Measurements from ENCODE around the gene WIPF2. TPM values are rescaled to one million over a fixed set of nuclear protein-coding genes. Genes with fewer than 3 reads are reported as not detected.

The WIPF2 gene
- total RNA-seq, 2 experiments from 2014 or later, result 17.3 to 21.3 TPM

GRCh38 chr17:40287494-40288369 lies 68.6 kb downstream of the WIPF2 start, which contains the start of gene CDC6:
Gene CDC6, plus strand, starts transcription at chr17:40287879. Its CDS starts 1,542 bp downstream, at chr17:40289421.
- peak; percentile 94 to 100 (median 97) for DNase-seq
- Histone ChIP-seq H3K27me3 (ENCODE audit: control insufficient read depth in 1 of 2, insufficient read depth in 2 of 2, low read length in 2 of 2) (no peaks in the 10 kb centered on the region), H3K4me3 (ENCODE audit: low read length) (peak within 1 kb of the TSS; percentile 88), H3K36me3 (ENCODE audit: insufficient read depth, low read length) (no peaks in the 10 kb centered on the region), H3K9me3 (ENCODE audit: control insufficient read depth in 1 of 2, insufficient read depth in 1 of 2, low read length in 2 of 2) (no peaks in the 10 kb centered on the region), H3K4me1 (ENCODE audit: insufficient read depth, low read length) (peaks cover 24% of the 10 kb centered on the region), H3K27ac (ENCODE audit: low read depth in 1 of 2, low read length in 2 of 2) (no peak within 1 kb of the TSS)
- ChIA-PET CTCF (interaction anchor here (0.6 to 1.1 kb wide), 2 partner anchors 67 to 150 kb away, joined by 3 read pairs; no protein-coding TSS in a partner anchor), POLR2A (interaction anchor here (0.8 to 1.2 kb wide), 3 partner anchors 35 to 190 kb away, joined by 3 to 7 read pairs (median 3); partner anchors contain the start of gene WIPF2)
- H3K36me3 Mint-ChIP-seq (ENCODE audit: low read depth), result peaks cover 11% of the 10 kb centered on the region
- H3K4me1 Mint-ChIP-seq (ENCODE audit: low read depth), result peaks cover 32% of the 10 kb centered on the region
- intact Hi-C loops (cut with DNase I, micrococcal nuclease), result loop anchor here (1.0 to 5.0 kb wide), 5 partner anchors 30 to 130 kb away; partner anchors contain the start of genes TOP2A (in 1 of the 2) and WIPF2 (in 1 of the 2)
- peak; percentile 92 for ATAC-seq (ENCODE audit: poor library complexity)
- H3K27ac Mint-ChIP-seq, result peak within 1 kb of the TSS; percentile 60
- H3K4me3 Mint-ChIP-seq, result peak within 1 kb of the TSS; percentile 95
- no peak for TF ChIP-seq CTCF (IDR thresholded peaks at IDR 0.05)
- H3K9me3 Mint-ChIP-seq, result no peaks in the 10 kb centered on the region
- no peaks in the 10 kb centered on the region for H3K27me3 Mint-ChIP-seq

GRCh38 chr17:40290629-40291280 lies 71.7 kb downstream of the WIPF2 start:
- H3K27me3 ChIP-seq (ENCODE audit: control insufficient read depth in 1 of 2, insufficient read depth in 2 of 2, low read length in 2 of 2), result no peaks in the 10 kb centered on the region
- peak in 7 of 14 experiments; percentile 19 to 73 (median 46) for DNase-seq
- H3K4me1 ChIP-seq (ENCODE audit: insufficient read depth, low read length), result peaks cover 20% of the 10 kb centered on the region
- Mint-ChIP-seq H3K4me3 (peak overlapping the region; percentile 52), H3K4me1 (ENCODE audit: low read depth) (peaks cover 21% of the 10 kb centered on the region), H3K27me3 (no peaks in the 10 kb centered on the region), H3K36me3 (ENCODE audit: low read depth) (no peaks in the 10 kb centered on the region), H3K27ac (no peak overlapping the region), H3K9me3 (no peaks in the 10 kb centered on the region)
- ChIA-PET CTCF (interaction anchor here (0.6 to 1.4 kb wide), 4 partner anchors 89 to 185 kb away, joined by 3 to 4 read pairs (median 3); no protein-coding TSS in a partner anchor), POLR2A (interaction anchor here (1.4 kb wide), 1 partner anchor 27 kb away, joined by 3 read pairs; no protein-coding TSS in a partner anchor)
- H3K36me3 ChIP-seq (ENCODE audit: insufficient read depth, low read length), result no peaks in the 10 kb centered on the region
- intact Hi-C loops (cut with DNase I, micrococcal nuclease), result loop anchor here (1.0 to 2.0 kb wide), 3 partner anchors 88 to 277 kb away; partner anchors contain the start of gene CSF3 (in 1 of the 2)
- no peak overlapping the region for H3K4me3 ChIP-seq (ENCODE audit: low read length)
- TF ChIP-seq CTCF (IDR thresholded peaks at IDR 0.05), result peak; percentile 45
- no peak overlapping the region for H3K27ac ChIP-seq (ENCODE audit: low read depth in 1 of 2, low read length in 2 of 2)
- H3K9me3 ChIP-seq (ENCODE audit: control insufficient read depth in 1 of 2, insufficient read depth in 1 of 2, low read length in 2 of 2), result no peaks in the 10 kb centered on the region
- ATAC-seq (ENCODE audit: poor library complexity), result no peak

GRCh38 chr17:40291281-40291664 lies 72.2 kb downstream of the WIPF2 start:
- DNase-seq (no peak), ATAC-seq (ENCODE audit: poor library complexity) (no peak)
- H3K9me3 ChIP-seq (ENCODE audit: control insufficient read depth in 1 of 2, insufficient read depth in 1 of 2, low read length in 2 of 2), result no peaks in the 10 kb centered on the region
- no peaks in the 10 kb centered on the region for H3K36me3 ChIP-seq (ENCODE audit: insufficient read depth, low read length)
- no peaks in the 10 kb centered on the region for H3K36me3 Mint-ChIP-seq (ENCODE audit: low read depth)
- no peaks in the 10 kb centered on the region for H3K9me3 Mint-ChIP-seq
- ChIA-PET CTCF (interaction anchor here (0.6 to 1.4 kb wide), 4 partner anchors 90 to 264 kb away, joined by 3 to 4 read pairs (median 3); no protein-coding TSS in a partner anchor), POLR2A (no interaction called here)
- peaks cover 20% of the 10 kb centered on the region for H3K4me1 ChIP-seq (ENCODE audit: insufficient read depth, low read length)
- H3K27me3 Mint-ChIP-seq, result no peaks in the 10 kb centered on the region
- intact Hi-C loops (cut with DNase I, micrococcal nuclease), result loop anchor here in 1 of 2 experiments (2.0 kb wide), 1 partner anchor 276 kb away; the partner anchor contains the start of gene CSF3
- no peak overlapping the region for H3K27ac Mint-ChIP-seq
- no peak overlapping the region for H3K4me3 Mint-ChIP-seq
- no peak overlapping the region for H3K27ac ChIP-seq (ENCODE audit: low read depth in 1 of 2, low read length in 2 of 2)
- peaks cover 21% of the 10 kb centered on the region for H3K4me1 Mint-ChIP-seq (ENCODE audit: low read depth)
- TF ChIP-seq CTCF (IDR thresholded peaks at IDR 0.05), result no peak
- H3K27me3 ChIP-seq (ENCODE audit: control insufficient read depth in 1 of 2, insufficient read depth in 2 of 2, low read length in 2 of 2), result no peaks in the 10 kb centered on the region
- no peak overlapping the region for H3K4me3 ChIP-seq (ENCODE audit: low read length)
